ENCODE measurements around the gene MRTFA. TPM values are rescaled to one million over a fixed set of nuclear protein-coding genes. Genes with fewer than 3 reads are reported as not detected.

The MRTFA gene
- total RNA-seq, 2 experiments from 2014 or later: 47.7 to 66.9 TPM

GRCh38 chr22:40624770-40625169 lies 11.7 kb downstream of the MRTFA start:
- CTCF ChIA-PET (ENCODE audit: unreplicated experiment): no interaction called here
- Histone ChIP-seq H3K27ac (ENCODE audit: low read depth, low read length, poor library complexity, severe bottlenecking) (no peak overlapping the region), H4K20me1 (ENCODE audit: insufficient read depth, low read length) (peaks cover 5% of the 10 kb centered on the region; the same call in 1 of the 2 replicates), H3K79me2 (ENCODE audit: insufficient read depth, low read depth, low read length) (peaks cover 72% of the 10 kb centered on the region), H3K4me2 (ENCODE audit: low read length) (no peak overlapping the region), H3K9me2 (ENCODE audit: insufficient read depth, low read length) (no peaks in the 10 kb centered on the region), H3K9me3 (ENCODE audit: low read length) (no peaks in the 10 kb centered on the region), H3K4me3 (ENCODE audit: low read depth, low read length, poor library complexity, severe bottlenecking) (no peak overlapping the region), H2AFZ (ENCODE audit: low read length) (no peak overlapping the region), H3K4me1 (ENCODE audit: insufficient read depth, low read length, poor library complexity, severe bottlenecking) (no peaks in the 10 kb centered on the region), H3K36me3 (ENCODE audit: insufficient read depth, low read length) (no peaks in the 10 kb centered on the region)
- intact Hi-C loops (cut with micrococcal nuclease; ENCODE audit: unreplicated experiment): no loop called here
- TF ChIP-seq CTCF (conservative IDR thresholded peaks at IDR 0.05; ENCODE audit: low read length): no peak
- no peak for TF ChIP-seq EZH2phosphoT487 (IDR thresholded peaks at IDR 0.05; ENCODE audit: borderline replicate concordance, low read depth, low read length)
- DNase-seq (ENCODE audit: low spot score): no peak
- POLR2A ChIA-PET: interaction anchor here (0.7 to 0.8 kb wide), 2 partner anchors 24 to 1105 kb away, joined by 4 read pairs; no protein-coding TSS in a partner anchor
- BruUV-seq (replicated peaks): no TSS peak

- DNase-seq (ENCODE audit: low spot score): no peak
- Histone ChIP-seq H3K9me2 (ENCODE audit: insufficient read depth, low read length) (no peaks in the 10 kb centered on the region), H3K4me2 (ENCODE audit: low read length) (no peak overlapping the region), H3K36me3 (ENCODE audit: insufficient read depth, low read length) (no peaks in the 10 kb centered on the region; the same call in 1 of the 2 replicates), H2AFZ (ENCODE audit: low read length) (no peak overlapping the region), H4K20me1 (ENCODE audit: insufficient read depth, low read length) (0 out of 2 replicates have a peak, but pooled peaks cover 5% of the 10 kb centered on the region), H3K9me3 (ENCODE audit: low read length) (no peaks in the 10 kb centered on the region), H3K79me2 (ENCODE audit: insufficient read depth, low read depth, low read length) (peaks cover 48% of the 10 kb centered on the region), H3K4me3 (ENCODE audit: low read depth, low read length, poor library complexity, severe bottlenecking) (no peak overlapping the region), H3K4me1 (ENCODE audit: insufficient read depth, low read length, poor library complexity, severe bottlenecking) (no peaks in the 10 kb centered on the region), H3K27ac (ENCODE audit: low read depth, low read length, poor library complexity, severe bottlenecking) (no peak overlapping the region)
- ChIA-PET POLR2A (interaction anchor here (0.7 to 1.2 kb wide), 4 partner anchors 8 to 25 kb away, joined by 3 to 4 read pairs (median 3); no protein-coding TSS in a partner anchor), CTCF (ENCODE audit: unreplicated experiment) (no interaction called here)
- BruUV-seq (replicated peaks): TSS peak; percentile 40
- no peak for TF ChIP-seq EZH2phosphoT487 (IDR thresholded peaks at IDR 0.05; ENCODE audit: borderline replicate concordance, low read depth, low read length)
- no peak for TF ChIP-seq CTCF (conservative IDR thresholded peaks at IDR 0.05; ENCODE audit: low read length)
- intact Hi-C loops (cut with micrococcal nuclease; ENCODE audit: unreplicated experiment): no loop called here
These were observed 15.0 kb downstream of the MRTFA start for GRCh38 chr22:40621309-40622151.
